AG04450 (cell line): Measurements from ENCODE around the gene PHEX. TPM values are rescaled to one million over a fixed set of nuclear protein-coding genes. Genes with fewer than 3 reads are reported as not detected.

Experiments used
- CTCF ChIA-PET: fragments of 300-600, 350-600 bp; formaldehyde crosslinking; extraction: SDS; loops from one replicate; lab custom pipeline; 2022; ENCODE audit warnings: antibody characterized with exemption, inconsistent platforms; lab: Charles Lee
- POLR2A ChIA-PET: fragments of 350-600 bp; formaldehyde crosslinking; extraction: SDS; loops from one replicate; lab custom pipeline; 2021; ENCODE audit warnings: antibody characterized with exemption, inconsistent platforms; lab: Yijun Ruan, JAX
- DNase-seq: peaks from one replicate; pipeline ENCODE4 v3.0.0-alpha.2; 2011; ENCODE audit warnings: low read depth, low spot score
- H3K27ac ChIP-seq: one replicate; pipeline ENCODE4 v1.5.1; 2012; ENCODE audit warnings: low read depth, low read length, control low read depth
- H3K27me3 ChIP-seq: one replicate; pipeline ENCODE4 v1.6.0; 2012; ENCODE audit warnings: low read length; ENCODE audit not compliant: control insufficient read depth, insufficient read depth
- H3K4me3 ChIP-seq: 2 replicates; pipeline ENCODE4 v1.5.1; 2011; ENCODE audit warnings: mild to moderate bottlenecking, low read depth, low read length, control low read depth
- H3K9me3 ChIP-seq: 2 replicates; pipeline ENCODE4 v1.5.1; 2012; ENCODE audit warnings: low read length; ENCODE audit not compliant: control insufficient read depth, insufficient read depth
- polyA plus RNA-seq: library from polyadenylated mRNA; depleted of rRNA; stranded (reverse); fragments of >200 nt; gene quantifications from 2 replicates; pipeline ENCODE4 v1.2.3, GENCODE V29; 2011
- TF ChIP-seq, protein P1 (sequence below): IDR thresholded peaks from 2 replicates; pipeline ENCODE4 v1.5.1; 2011; ENCODE audit warnings: low read depth, low read length, control low read depth, inconsistent platforms

The PHEX gene
- polyA plus RNA-seq, 1 experiment = 0.40 TPM

DNA sequence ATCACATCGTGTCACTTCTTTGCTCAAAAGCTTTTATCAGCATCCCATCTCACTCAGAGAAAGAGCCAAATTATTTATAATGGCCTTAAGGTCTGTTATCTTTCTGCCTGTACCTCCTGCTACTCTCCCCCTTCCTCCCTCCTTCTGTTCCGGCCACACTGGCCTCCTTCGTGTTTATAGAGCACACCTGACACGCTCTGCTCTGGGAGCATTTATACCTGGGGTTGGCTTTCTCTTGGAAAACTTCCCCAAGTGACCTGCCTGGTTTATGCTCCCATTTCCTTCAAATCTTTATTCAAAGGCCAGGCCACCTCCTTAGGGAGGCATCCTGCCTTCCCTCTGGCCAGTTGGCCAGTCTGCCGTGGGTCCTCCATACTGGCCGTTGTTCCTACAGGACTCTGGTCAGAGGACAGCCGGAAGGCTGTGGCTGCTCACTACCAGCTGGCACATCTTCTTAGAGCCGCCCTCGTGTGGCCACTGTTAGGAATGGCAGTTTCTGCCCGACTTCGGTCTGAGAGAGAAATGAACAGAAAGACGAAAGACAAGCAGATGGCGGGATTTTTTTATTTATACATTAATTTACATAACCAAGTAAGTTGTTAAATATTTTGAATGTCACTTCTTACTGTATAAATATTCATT, 160.4 kb downstream of the PHEX start:
- CTCF ChIA-PET = interaction anchor here (0.7 to 1.0 kb wide), 2 partner anchors 17 to 207 kb away, joined by 3 to 6 read pairs; no protein-coding TSS in a partner anchor
- TF ChIP-seq, protein P1, sequence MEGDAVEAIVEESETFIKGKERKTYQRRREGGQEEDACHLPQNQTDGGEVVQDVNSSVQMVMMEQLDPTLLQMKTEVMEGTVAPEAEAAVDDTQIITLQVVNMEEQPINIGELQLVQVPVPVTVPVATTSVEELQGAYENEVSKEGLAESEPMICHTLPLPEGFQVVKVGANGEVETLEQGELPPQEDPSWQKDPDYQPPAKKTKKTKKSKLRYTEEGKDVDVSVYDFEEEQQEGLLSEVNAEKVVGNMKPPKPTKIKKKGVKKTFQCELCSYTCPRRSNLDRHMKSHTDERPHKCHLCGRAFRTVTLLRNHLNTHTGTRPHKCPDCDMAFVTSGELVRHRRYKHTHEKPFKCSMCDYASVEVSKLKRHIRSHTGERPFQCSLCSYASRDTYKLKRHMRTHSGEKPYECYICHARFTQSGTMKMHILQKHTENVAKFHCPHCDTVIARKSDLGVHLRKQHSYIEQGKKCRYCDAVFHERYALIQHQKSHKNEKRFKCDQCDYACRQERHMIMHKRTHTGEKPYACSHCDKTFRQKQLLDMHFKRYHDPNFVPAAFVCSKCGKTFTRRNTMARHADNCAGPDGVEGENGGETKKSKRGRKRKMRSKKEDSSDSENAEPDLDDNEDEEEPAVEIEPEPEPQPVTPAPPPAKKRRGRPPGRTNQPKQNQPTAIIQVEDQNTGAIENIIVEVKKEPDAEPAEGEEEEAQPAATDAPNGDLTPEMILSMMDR = peak; percentile 64

DNA sequence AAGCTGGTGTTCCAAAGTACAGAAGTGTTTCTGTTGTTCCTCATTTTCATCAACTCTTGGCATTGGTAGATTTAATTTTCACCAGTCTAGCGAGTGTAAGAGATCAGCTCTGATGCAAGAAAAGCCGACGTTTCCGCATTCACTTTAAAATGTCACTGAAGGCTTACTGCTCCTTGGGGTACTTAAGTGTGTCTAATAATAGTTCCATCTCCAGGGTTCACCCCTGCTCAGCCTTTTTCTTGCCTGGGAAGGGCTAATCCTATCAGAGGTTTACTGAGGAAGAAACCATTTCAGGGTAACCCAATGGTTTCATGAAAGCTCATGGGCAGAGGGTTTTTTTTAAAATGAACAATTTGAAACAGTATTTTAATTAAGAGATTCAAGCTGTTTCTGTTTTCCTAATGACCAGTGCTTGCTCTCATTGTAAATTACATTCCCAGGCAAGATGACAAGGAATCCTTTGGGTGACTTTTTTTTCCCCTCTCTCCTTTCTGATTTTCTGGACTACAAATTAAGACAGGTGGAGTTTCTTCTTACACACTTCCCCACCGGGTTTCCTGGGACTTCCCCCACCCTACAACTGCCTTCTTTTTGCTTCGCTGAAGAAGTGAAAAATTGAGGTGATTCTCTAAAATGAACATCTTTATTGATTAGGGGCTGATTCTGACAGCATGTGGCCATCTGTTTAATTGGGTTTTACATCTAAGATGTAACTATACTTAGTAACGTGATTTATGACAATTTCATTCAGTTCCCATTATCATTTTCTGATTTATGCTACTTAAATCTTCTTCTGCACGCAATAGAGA, 161.9 kb downstream of the PHEX start:
- CTCF ChIA-PET = interaction anchor here (0.9 to 1.6 kb wide), 2 partner anchors 209 to 554 kb away, joined by 4 to 6 read pairs; no protein-coding TSS in a partner anchor
- DNase-seq = no peak
- TF ChIP-seq, protein P1 = no peak

More for the DNA sequence above, 160.4 kb downstream of the PHEX start:
- Histone ChIP-seq H3K27ac (no peak overlapping the region), H3K9me3 (no peaks in the 10 kb centered on the region), H3K27me3 (no peaks in the 10 kb centered on the region), H3K4me3 (no peak overlapping the region)
- POLR2A ChIA-PET = no interaction called here
- DNase-seq = peak; percentile 8

DNA sequence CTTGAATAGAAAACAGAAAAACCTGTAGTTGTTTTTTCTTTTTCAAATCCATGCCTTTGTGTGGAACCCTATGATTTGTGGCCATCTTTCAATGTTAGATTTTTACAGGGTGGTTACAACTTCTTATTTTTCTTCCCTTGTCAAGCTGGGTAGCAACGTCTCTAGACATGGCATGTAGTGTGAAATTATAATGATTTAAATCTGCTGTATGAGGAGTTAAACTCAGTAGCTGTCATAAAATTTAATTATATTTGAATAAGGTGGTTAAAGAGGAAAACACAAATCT, 162.5 kb downstream of the PHEX start:
- POLR2A ChIA-PET = no interaction called here
- DNase-seq = no peak
- Histone ChIP-seq H3K9me3 (no peaks in the 10 kb centered on the region), H3K27me3 (no peaks in the 10 kb centered on the region), H3K27ac (no peak overlapping the region), H3K4me3 (no peak overlapping the region)
- TF ChIP-seq, protein P1 = no peak
- CTCF ChIA-PET = interaction anchor here (0.9 to 1.6 kb wide), 3 partner anchors 209 to 554 kb away, joined by 3 to 6 read pairs (median 4); no protein-coding TSS in a partner anchor

More for the DNA sequence above, 161.9 kb downstream of the PHEX start:
- H3K27me3 ChIP-seq = no peaks in the 10 kb centered on the region
- no peak overlapping the region for H3K4me3 ChIP-seq
- no peak overlapping the region for H3K27ac ChIP-seq
- H3K9me3 ChIP-seq = no peaks in the 10 kb centered on the region
- POLR2A ChIA-PET = no interaction called here

DNA sequence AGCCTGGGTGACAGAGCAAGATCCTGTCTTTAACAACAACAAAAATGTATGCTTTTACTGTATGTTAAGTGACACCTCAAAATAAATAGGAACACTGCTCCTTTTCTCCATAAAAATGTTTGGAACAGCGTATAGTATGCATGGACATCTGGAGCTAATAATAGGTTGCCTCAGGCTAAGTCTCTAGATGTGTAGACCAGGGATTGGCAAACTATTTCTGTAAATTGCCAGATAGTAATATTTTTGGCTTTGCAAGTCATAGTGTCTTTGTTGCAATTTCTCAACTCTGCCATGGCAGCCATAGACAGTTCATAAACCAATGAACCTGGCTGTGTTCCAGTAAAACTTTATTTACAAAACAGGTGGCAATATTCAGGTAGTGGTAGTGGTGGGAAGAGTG, 164.0 kb downstream of the PHEX start:
- no peak for DNase-seq
- ChIA-PET POLR2A (no interaction called here), CTCF (interaction anchor here (0.6 kb wide), 1 partner anchor 60 kb away, joined by 3 read pairs; no protein-coding TSS in a partner anchor)
- Histone ChIP-seq H3K4me3 (no peak overlapping the region), H3K27me3 (no peaks in the 10 kb centered on the region), H3K27ac (no peak overlapping the region), H3K9me3 (no peaks in the 10 kb centered on the region)
- TF ChIP-seq, protein P1 = no peak

DNA sequence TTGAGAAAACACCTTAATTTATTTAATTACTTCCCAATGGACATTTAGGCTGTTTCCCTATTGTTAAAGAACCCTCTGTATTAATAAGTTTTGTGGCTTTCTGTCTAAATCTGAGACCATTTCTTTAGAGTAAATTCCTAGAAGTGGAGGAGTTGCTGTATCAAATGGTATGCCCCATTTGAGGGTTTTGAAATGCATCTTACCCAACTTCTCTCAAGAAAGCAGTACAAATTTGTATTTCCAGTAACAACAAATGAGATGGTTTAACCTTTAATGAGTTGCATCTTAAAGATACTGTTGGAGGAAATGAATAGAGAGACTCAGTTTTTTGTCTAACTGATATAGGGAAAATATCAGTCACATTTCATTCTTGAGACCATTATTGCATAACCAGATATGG, 170.1 kb downstream of the PHEX start:
- TF ChIP-seq, protein P1 = no peak
- ChIA-PET POLR2A (no interaction called here), CTCF (no interaction called here)
- no peak overlapping the region for H3K4me3 ChIP-seq
- no peaks in the 10 kb centered on the region for H3K9me3 ChIP-seq
- H3K27ac ChIP-seq = no peak overlapping the region
- H3K27me3 ChIP-seq = no peaks in the 10 kb centered on the region
- no peak for DNase-seq
